ENCODE results near the gene CPNE2. TPM values are rescaled to one million over a fixed set of nuclear protein-coding genes. Genes with fewer than 3 reads are reported as not detected.

CPNE2 gene
- total RNA-seq, 1 donor from 2014 or later: 73.7 TPM

DNA sequence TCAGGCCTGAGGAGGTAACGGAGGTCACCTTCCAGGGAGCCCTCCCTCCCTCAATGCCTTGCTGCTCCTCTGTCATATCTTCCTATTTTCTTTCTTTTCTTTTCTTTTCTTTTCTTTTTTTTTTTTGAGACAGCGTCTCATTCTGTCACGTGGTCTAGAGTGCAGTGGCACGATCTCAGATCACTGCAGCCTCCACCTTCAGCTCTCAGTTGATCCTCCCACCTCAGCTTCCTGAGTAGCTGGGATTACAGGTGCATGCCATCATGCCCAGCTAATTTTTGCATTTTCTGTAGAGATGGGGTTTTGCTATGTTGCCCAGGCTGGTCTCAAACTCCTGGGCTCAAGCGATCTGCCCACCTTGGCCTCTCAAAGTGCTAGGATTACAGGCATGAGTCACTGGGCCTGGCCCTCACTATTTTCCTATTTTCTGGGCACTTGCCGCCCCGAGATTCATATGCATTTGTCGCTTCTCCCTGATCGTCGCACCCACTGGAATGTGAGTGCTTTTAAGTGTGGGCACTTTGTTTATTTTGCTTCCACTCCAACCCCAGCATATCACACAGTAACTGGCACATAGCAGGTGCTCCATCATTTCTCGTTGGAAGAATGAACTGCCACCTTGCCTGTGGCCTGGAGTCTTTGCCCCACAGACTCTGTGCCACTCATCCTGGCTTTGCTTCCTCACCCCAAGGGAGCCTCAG, 31.7 kb downstream of the CPNE2 start:
- no peak for DNase-seq (ENCODE audit: low read depth, low spot score)

DNA sequence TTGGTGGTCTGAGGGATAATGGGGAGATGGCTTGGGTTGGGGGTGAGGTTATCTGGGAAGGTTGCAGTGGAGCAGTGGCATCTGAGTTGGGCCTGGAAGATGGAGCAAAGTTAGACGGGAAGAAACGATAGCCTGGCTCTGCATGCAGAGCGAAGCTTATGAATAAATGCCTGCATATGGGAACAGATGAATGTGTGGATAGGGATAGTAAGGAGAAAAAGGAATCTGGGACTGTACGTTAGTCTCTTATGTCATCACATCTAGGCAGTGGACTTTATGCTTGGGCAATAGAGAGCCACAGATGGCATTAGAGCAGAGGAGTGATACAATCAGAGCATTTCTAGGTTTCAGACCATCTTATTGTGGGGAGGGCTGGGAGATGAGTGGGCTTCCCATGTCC, 33.0 kb downstream of the CPNE2 start:
- DNase-seq (ENCODE audit: low read depth, low spot score): no peak

DNA sequence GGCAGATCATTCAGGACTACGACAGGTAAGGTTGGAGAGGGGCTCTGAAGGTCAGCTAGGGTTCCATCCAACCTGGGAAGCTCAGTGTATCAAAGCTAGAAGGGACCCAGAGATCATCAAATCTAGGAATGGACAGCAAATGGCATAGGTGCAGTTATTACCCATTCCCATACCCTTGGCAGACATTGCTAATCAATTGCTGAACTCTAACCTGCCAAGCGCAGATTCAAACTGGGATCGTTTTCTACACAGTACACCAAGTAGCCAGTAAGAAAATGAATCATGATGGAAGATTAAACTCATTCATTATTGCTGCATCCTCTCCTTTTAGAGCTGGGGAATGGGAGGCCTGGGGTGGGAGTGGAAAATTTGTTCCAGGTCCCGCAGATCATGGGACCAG, 33.6 kb downstream of the CPNE2 start:
- no peak for DNase-seq (ENCODE audit: low read depth, low spot score)

DNA sequence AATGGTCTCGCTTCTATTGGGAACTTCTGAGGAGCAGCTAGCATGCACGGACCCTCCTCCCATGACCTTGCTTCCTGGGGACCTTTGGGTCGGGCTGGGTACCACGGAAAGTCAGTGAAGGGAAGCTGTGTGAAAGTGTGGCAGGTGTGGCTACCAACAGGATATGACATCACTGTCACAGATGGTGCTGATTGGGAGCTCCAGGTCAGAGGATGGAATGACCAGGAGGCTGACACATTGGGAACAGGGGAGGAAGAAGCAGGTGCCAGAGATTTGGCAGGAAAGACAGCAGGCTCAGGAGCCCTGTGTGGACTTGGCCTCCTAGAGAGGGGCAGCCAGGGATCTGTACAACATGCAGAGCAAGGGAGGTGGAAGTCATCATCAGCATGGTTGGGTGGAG, 34.0 kb downstream of the CPNE2 start:
- no peak for DNase-seq (ENCODE audit: low read depth, low spot score)

DNA sequence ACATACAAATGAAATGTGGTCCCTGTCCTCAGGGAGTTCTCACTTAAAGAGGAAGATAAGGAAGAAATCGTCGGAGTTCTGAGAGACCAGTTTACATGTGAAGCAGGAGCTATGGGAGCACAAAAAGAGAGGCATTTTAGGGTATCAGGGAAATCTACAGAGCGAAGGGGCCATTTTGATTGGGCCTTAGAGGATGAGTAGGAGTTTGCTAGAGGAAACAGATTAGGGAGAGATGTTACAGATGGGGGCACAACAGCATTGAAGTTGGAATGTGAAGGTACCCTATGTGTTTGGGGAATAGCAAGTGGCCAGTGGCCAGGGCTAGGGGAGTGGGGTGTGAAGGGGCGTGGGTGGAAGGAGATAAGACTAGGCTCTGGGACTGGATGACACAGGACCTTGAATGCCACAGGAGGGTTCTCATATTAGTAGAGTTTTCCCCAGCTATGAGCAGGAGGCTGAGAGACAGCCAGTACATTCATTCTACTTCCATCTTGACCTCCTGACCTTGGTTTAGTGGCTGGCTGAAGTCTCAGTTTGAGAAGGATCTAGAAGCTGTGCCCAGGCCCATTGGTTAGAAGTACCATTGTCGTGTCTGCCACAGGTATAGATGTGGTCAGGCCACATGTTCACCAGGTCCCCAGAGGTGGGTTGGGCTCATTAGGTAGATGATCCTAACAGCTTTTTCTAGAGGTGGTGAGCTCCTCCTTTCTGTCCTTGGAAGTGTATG, 34.8 kb downstream of the CPNE2 start:
- no peak for DNase-seq (ENCODE audit: low read depth, low spot score)

DNA sequence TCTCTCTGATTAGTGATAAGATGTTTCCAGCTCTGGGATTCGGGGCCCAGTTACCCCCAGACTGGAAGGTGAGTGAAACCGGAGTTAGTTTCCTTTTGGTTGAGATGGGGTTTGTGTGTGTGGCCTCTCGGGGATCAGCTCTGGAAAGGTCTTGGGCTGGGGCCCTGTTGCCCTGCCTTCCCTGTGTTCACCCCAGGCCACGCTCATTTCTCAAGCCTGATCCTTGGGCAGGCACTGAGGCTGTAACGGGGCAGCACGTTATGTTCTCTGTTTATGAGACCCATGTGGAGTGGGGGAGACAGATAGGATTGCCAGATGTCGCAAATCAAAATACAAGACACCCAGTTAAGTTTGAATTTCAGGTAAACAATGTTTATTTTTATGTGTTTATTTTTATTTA, 35.5 kb downstream of the CPNE2 start:
- DNase-seq (ENCODE audit: low read depth, low spot score): no peak

DNA sequence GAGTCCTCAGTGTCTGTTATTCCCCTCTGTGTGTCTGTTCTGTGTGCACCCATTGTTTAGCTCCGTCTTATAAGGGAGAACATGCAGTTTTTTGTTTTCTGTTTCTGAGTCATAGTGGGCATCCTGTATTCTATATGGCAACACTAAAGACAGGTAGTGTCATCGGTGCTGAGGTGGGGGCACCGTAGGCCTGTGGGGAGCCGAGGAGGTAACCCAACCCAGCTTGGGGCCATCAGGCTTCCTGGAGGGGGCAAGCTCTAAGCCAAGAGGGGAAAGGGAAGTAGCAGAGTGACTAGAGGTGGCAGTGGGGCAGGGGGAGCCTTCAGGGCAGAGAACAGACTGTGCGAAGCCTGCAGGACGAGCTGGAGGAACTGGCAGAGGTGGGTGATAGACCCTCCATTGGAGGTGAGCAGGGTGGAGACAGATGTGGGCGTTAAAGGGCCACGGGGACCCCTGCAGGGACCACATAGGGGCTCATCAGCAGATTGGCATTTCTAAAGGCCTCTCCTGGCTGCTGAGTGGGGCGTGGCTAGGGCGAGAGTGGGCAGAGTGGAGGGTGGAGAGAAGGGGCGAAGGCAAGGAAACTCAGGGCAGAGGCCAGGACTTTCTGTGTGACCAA, 36.5 kb downstream of the CPNE2 start:
- no peak for DNase-seq (ENCODE audit: low read depth, low spot score)

DNA sequence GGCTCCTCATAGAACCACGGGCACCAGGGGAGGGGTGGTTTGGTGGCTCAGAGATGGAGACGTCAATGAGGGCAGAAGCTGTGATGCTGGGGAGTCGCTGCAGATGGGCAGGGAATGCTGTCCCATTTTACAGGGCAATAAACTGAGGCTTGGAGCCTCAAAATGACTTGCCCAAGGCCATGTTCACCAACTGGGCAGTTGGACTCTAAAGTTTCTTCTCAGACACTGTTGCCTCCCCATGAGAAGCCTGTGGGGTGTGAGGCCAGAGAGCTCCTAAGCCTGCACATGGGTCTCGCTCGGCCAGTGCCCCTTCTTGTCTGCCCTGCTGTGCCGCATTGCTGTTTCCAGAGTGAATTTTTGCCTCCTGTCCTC, 38.6 kb downstream of the CPNE2 start:
- no peak for DNase-seq (ENCODE audit: low read depth, low spot score)

DNA sequence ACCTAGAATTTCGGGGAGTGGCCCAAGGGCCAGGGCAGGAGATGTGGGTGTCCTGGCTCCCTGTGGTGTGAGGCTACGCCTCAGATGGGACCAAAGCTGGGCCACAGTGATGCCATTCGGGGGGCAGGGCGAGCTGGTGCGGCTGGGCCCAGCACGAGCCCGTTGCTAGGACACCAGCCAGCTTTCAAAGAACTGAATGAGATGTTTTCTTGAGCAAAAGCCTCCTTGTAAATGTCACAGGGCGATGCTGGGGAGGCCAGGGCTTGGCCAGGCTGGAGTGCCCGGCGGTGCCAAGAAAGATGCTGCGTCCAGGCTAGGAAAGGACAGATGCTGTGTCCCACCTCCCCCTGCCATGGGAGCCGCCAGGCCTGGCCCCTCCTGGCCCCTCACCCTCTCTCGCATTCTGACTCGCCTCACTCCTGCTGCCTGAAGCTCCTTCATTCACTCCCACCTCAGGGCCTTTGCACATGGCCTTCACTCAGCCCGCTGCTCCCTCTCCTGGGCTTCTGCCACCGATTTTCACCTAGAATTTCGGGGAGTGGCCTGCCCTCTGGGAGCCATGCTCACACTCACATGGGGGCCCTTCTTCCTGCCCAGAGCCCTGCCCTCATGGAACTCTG, 39.1 kb downstream of the CPNE2 start:
- DNase-seq (ENCODE audit: low read depth, low spot score): no peak

DNA sequence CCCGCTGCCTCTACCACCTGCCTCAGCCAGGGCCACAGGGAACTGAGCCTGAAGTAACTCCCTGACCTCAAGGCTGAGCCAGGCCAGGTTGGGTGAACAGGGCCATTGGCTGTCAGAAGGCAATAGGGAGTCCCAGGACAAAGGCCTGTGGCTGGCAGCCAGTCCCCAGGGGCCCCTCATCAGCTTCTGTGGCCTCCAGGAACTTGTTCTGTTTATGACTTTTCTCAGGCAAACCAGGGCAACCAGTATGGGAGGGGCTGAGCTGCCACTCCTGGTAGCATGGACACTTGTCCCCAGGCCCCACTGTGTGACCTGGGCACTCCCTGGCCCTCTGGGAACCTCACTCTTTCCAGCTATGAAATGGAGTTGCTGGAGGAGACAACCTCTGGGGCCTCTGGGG, 40.1 kb downstream of the CPNE2 start:
- no peak for DNase-seq (ENCODE audit: low read depth, low spot score)

DNA sequence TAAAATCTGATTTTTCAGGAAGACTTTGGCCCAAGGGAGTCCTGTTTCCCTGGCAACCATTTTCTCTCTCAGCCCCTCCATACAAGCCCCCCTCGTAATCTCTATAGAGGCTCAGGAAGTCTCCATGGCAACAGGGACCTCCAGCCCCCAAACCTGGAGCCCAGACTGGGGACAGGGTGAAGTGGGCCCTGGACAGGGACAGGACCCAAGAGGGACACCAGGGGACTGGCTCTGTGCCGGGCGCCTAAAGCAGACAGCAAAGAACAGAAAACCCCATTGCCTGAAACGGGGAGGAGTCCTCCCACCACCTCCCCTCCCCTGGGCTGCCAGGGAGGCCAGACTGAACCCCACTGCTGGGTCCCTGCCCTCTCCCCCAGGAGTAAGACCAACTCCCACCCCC, 40.6 kb downstream of the CPNE2 start:
- DNase-seq (ENCODE audit: low read depth, low spot score): no peak

DNA sequence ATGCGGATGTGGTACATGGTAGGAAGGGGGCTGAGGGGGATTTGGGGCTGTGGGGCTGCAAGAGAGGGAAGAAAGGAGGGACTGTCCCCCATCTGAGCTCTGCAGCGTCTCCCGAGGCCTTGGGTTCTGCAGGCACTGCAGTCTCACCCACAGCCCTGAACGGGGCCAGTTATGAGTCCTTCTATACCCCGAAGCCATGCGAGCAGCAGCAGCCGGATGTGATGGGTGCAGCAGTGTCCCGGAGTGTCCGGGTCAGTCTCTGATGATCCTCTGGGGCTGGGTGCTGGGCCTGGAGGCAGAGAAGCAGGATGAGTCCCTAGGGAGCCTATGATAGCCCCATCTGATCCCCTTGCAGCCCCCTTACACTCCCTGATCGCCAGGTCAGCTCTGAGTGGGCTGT, 41.5 kb downstream of the CPNE2 start:
- no peak for DNase-seq (ENCODE audit: low read depth, low spot score)

DNA sequence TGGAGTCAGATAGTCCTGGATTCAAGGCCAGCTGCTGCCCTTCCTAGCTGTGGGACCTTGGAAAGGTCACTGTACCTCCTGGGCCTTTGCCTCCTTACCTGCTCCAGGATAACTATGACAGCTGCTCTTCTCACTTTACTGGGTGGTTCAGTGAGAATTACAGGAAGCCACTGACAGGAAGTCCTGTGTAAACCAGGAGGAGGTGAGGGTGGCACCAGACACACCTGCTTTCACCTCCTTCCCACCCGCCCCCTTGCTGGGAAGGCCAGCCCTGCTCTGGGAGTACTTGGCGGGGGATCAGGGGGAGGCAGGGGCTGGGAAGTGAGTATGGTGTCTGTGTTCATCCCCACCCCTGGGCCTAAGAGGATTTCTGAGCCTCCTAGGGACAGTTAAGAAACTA, 42.6 kb downstream of the CPNE2 start:
- no peak for DNase-seq (ENCODE audit: low read depth, low spot score)

DNA sequence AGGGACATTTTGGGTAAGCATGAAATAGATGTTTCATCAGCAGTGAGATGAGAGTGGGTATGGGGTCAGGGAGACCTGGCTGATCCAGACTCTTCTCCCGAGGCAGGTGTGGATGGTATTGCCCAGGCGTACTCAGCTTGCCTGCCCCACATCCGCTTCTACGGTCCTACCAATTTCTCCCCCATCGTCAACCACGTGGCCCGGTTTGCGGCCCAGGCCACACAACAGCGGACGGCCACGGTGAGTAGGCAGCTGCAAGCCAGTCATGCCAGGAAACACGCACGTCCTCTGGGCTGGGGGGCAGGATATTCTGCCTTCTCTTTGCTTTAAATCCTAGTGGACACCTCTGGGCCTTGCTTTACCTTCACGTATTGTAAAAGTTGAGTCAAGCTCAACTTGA, 44.7 kb downstream of the CPNE2 start:
- no peak for DNase-seq (ENCODE audit: low read depth, low spot score)

DNA sequence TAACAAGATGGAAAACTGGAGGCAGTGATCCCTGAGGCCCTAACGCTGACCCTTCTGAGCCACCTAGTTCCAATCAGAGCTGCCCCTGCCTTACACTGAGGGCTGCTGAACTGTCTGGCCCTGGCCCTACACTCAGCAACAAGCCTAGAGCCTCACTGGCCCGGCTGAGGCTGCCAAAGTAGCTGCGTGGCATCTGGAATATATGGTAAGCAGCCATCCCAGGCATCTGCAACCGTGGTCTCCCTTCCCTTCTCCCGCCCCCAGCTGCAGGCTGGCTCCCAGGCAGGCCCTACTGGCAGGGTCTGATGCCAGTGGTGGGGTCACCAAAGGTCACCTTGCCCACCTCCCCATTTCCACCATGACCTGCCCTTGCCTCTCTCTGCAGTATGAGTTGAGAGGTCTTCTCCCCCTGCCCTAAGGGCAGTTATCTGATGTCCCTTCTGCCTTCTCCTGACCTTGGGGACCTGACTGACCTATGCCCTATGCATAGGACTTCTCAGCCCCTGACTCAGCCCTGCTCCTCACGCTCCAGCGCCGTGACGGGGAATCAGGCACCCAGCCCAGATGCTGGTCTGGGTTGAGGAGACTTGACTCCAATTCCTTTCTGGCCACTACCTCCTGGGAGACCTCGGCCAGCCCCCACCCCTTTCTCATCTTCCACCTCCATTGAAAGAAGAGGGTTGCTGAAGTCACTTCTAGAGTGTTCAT, 45.3 kb downstream of the CPNE2 start:
- DNase-seq (ENCODE audit: low read depth, low spot score): no peak

DNA sequence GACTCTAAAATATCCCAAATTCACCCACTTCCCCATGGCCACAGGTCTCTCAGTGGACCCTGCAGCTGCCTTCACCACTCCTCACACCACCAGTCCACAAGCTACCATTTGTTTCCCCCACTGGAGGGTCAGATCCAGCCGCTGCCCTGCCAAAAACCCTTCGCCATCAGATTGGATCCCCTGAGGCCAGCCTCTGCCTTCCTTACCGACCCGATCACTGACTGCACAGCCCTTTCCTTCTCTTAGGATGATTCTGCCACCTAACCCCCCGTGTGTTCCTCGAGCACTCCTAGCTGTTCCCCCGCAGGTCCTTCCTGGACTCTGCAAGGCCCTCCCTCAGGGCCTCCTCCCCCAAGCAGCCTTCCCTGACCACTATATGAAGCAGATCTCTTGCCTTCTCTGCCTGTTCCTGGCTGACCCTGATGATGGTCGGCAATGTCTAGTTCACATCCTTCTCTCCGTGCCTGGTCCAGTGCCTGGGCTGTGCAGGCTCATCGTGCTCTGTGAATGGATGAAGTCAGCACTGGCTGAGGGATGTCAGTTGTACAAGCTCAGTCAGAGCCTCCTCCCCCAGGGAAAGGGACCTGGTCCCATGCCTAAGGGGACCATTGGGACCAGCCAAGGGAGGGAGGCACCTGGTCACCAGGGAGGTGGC, 46.0 kb downstream of the CPNE2 start:
- DNase-seq (ENCODE audit: low read depth, low spot score): no peak

DNA sequence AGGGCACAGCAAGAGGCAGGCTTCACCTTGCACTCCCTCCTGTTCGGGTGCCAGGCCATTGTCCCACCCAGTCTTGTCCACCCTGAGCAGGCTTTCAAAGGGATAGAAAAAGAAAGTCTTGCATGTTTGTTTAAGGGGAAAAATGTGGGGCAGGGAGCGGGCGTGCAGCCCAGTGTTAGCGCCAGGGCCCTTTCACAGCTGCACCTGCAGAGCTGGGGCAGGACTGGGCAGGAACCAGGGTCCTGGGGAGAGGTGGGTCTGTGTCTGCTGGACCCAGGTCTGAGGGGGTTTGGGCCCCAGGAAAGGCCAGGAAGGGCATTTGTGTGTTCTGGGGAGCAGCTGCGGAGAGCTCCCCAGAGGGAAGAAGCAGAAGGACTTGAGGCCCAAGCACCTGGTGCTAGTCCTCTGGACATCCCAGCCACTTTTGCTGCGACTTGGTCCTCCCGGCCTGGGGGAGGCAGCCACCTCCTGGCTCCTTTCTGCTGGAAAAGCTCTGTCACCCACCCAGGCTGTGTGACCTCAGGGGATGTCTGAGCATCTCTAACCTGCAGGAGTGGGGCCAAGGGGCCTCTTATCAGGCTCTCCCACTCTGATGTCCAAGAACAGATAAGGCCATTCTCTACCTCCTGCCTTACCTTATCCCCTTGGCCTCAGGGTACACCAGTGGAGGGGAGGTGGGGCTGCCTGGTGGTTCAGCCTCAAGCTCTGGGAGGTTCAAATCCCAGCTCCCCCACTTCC, 48.7 kb downstream of the CPNE2 start:
- DNase-seq (ENCODE audit: low read depth, low spot score): no peak

DNA sequence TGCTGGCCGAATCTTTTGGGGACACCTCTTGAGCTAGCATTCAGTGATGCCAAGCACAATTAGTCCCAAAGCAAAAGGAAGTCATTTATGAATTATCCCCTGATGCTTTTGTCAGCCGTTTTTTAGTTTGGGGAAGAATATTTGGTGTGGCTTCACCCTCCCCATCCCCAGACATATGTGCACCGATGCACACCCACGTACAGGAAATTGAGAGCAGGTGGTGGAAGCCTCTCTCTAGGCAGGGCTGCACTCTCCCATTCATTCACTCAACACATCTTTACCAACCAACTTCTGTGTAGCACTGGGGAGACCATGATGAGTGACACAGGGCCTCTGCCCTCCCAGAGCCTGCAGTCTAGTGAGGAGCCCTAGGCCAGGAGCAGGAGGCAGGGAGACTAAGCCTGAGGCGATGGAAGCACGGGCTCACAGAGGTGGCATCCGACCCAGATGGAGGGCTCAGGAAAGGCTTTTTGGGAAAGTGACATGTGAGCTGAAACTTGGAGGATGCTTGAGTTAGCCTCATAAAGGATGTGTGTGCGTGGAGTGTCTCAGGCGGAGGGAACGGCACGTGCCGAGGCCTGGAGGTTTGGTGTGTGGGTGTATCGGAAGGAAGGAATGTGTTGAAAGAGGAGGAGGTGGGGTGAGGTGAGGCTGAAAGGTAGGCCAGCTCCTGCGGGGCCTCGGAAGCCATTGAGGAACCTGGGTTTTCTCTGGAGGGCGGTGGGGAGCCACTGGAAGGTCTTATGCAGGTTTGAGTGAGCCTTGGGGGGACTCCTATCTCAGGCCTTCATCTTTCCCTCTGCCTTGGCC, 49.6 kb downstream of the CPNE2 start:
- DNase-seq (ENCODE audit: low read depth, low spot score): no peak

DNA sequence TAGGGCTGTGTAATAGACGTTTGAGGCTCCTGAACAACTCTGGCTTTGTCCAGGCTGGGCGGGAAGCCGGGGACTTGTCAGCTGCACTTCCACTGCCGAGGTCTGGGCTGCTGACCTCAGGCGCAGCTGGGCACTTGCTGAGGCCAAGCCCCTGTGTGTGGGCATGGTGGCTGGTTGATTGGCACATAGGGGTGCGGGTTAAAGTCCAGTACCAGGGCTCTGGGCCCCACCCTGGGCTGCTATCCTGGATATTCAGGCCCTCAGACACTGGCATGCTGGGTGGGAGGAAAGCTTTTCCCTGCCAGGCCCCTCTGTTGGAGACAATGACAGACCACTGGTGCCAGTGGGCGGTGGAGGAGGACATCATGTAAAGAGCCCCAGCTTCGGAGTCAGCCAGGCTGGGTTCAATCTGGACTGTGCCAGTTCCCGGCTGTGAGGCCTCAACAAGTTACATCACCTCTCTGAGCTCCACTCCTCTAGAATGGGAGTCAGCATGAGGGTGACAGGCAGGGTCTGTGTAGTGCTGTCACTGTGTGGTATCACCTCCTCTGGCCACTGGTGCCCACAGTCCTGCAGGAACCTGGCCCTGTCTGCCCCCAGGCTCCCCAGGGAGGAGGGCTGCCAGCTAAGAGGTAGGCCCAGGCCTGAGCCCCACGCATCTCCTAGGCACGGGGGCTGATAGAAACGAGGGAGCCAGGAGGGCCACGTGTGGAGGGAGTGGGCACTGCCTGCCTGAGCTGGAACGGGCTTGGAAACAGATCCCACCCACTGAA, 51.0 kb downstream of the CPNE2 start:
- no peak for DNase-seq (ENCODE audit: low read depth, low spot score)
